Esophagus muscularis mucosa (tissue), 4 donors: ENCODE data around the gene DHX16.

Experiments
- EP300 ChIP-seq: sonication (generic); formaldehyde crosslinking; IDR thresholded peaks from one replicate; pipeline ENCODE4 v1.6.1; 2017; ENCODE audit warnings: antibody characterized with exemption
- POLR2A ChIP-seq: fragments of 450-650 bp; IDR thresholded peaks from one replicate; pipeline ENCODE4 v1.6.1; 2017; ENCODE audit warnings: antibody characterized with exemption, moderate library complexity, mild to moderate bottlenecking, low read depth
- POLR2AphosphoS5 ChIP-seq, 2 donors: sonication (generic); formaldehyde crosslinking; IDR thresholded peaks; one replicate each; pipeline ENCODE4 v1.6.1; 2017; ENCODE audit warnings: antibody characterized with exemption in 2 of 2
- TF ChIP-seq, protein P1 (sequence below), 3 experiments: fragments of 200-600 bp in 2 of 3; fragments of 450-650 bp in 1 of 3; sonication (generic) in 2 of 3; IDR thresholded peaks; one replicate each; pipeline ENCODE4 v1.5.1; 2017 to 2019; ENCODE audit warnings: antibody characterized with exemption in 3 of 3, mild to moderate bottlenecking in 2 of 3, moderate library complexity in 1 of 3

DNA sequence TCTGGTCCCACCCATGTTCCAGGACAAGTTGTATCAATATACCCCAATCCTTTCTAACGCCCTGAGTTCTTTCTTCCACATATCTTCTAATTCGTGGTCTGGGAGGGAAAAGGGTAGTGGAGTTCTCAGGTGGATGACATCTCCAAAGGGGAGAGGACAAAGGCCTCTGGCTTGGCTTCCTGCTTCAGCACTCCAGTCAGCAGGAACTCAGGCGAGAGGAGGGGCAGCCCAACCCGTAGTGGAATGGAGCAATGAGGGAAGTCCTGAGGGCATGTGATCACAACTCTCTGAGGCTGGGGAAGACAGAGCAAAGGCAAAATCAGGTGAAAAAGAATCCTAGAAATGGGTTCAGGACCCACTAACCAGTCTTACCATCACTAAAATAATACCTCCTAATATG lies 27.5 kb upstream of the DHX16 start:
- TF ChIP-seq POLR2AphosphoS5 (IDR thresholded peaks at IDR 0.05) = no peak
- TF ChIP-seq, protein P1, sequence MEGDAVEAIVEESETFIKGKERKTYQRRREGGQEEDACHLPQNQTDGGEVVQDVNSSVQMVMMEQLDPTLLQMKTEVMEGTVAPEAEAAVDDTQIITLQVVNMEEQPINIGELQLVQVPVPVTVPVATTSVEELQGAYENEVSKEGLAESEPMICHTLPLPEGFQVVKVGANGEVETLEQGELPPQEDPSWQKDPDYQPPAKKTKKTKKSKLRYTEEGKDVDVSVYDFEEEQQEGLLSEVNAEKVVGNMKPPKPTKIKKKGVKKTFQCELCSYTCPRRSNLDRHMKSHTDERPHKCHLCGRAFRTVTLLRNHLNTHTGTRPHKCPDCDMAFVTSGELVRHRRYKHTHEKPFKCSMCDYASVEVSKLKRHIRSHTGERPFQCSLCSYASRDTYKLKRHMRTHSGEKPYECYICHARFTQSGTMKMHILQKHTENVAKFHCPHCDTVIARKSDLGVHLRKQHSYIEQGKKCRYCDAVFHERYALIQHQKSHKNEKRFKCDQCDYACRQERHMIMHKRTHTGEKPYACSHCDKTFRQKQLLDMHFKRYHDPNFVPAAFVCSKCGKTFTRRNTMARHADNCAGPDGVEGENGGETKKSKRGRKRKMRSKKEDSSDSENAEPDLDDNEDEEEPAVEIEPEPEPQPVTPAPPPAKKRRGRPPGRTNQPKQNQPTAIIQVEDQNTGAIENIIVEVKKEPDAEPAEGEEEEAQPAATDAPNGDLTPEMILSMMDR (IDR thresholded peaks at IDR 0.05) = no peak
- no peak for TF ChIP-seq EP300
- no peak for TF ChIP-seq POLR2A
